Right atrium auricular region (tissue), 2 donors: Measurements from ENCODE around the gene OR10A5. TPM values are rescaled to one million over a fixed set of nuclear protein-coding genes. Genes with fewer than 3 reads are reported as not detected.

ENCODE experiments used
- DNase-seq: peaks from one replicate; pipeline ENCODE4 v3.0.0-alpha.2; 2019; ENCODE audit warnings: low spot score
- H3K27ac ChIP-seq, 2 donors: fragments of 200-600 bp; sonication (generic); 1 replicate in 1 of 2; 2 replicates in 1 of 2; pipeline ENCODE4 v1.5.1; 2016 to 2019
- H3K27me3 ChIP-seq, 2 donors: fragments of 200-600 bp; sonication (generic); one replicate each; pipeline versions ENCODE4 v1.5.1 to v1.6.0; 2017 to 2019
- H3K36me3 ChIP-seq: fragments of 200-600 bp; sonication (generic); one replicate; pipeline ENCODE4 v1.5.1; 2016
- H3K4me1 ChIP-seq, 2 donors: fragments of 200-600 bp; sonication (generic); one replicate each; pipeline versions ENCODE4 v1.5.1 to v1.6.0; 2017 to 2019
- H3K4me3 ChIP-seq, 2 donors: fragments of 200-600 bp; sonication (generic); 1 replicate in 1 of 2; 2 replicates in 1 of 2; pipeline ENCODE4 v1.5.1; 2017 to 2019; ENCODE audit warnings: mild to moderate bottlenecking in 1 of 2, moderate library complexity in 1 of 2
- H3K9me3 ChIP-seq, 2 donors: fragments of 200-600 bp; sonication (generic); one replicate each; pipeline ENCODE4 v1.5.1; 2019
- total RNA-seq, 2 donors: library from RNA; depleted of rRNA; stranded (reverse); fragments of >200 nt; gene quantifications; one replicate each; pipeline ENCODE4 v1.1.0, GENCODE V29; 2016
- TF ChIP-seq, protein P1 (sequence below), 2 donors: fragments of 200-600 bp; sonication (generic); IDR thresholded peaks; one replicate each; pipeline ENCODE4 v1.5.1; 2019; ENCODE audit warnings: antibody characterized with exemption in 2 of 2

The OR10A5 gene
- total RNA-seq, 2 donors from 2014 or later = not detected

- Histone ChIP-seq H3K27me3 (no peaks in the 10 kb centered on the region), H3K4me3 (no peak overlapping the region), H3K36me3 (no peaks in the 10 kb centered on the region), H3K9me3 (peaks cover 0 to under 1% of the 10 kb centered on the region in 2 donors), H3K27ac (no peak overlapping the region), H3K4me1 (no peaks in the 10 kb centered on the region)
- no peak for DNase-seq
- TF ChIP-seq, protein P1, sequence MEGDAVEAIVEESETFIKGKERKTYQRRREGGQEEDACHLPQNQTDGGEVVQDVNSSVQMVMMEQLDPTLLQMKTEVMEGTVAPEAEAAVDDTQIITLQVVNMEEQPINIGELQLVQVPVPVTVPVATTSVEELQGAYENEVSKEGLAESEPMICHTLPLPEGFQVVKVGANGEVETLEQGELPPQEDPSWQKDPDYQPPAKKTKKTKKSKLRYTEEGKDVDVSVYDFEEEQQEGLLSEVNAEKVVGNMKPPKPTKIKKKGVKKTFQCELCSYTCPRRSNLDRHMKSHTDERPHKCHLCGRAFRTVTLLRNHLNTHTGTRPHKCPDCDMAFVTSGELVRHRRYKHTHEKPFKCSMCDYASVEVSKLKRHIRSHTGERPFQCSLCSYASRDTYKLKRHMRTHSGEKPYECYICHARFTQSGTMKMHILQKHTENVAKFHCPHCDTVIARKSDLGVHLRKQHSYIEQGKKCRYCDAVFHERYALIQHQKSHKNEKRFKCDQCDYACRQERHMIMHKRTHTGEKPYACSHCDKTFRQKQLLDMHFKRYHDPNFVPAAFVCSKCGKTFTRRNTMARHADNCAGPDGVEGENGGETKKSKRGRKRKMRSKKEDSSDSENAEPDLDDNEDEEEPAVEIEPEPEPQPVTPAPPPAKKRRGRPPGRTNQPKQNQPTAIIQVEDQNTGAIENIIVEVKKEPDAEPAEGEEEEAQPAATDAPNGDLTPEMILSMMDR (IDR thresholded peaks at IDR 0.05) = no peak
Observed at GRCh38 chr11:6894097-6894496, 48.6 kb downstream of the OR10A5 start.

DNA sequence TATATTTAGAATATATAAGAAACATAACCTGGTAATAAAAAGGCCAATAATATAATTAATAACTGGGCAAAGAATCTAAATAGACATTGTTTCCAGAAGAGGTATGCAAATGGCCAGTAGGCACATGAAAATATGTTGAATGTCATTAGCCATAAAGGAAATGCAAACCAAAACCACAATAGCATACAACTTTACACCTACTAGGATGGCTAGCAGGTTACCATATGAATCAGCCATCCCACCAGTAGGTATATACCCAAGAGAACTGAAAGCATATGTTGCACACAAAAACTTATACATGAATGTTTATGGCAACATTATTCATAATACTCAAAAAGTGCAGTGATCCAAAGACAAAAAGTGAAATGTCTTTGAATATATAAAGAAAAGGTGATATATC lies 49.5 kb downstream of the OR10A5 start:
- Histone ChIP-seq H3K4me3 (no peak overlapping the region), H3K27me3 (no peaks in the 10 kb centered on the region), H3K9me3 (no peaks in the 10 kb centered on the region), H3K36me3 (no peaks in the 10 kb centered on the region), H3K4me1 (no peaks in the 10 kb centered on the region), H3K27ac (no peak overlapping the region)
- no peak for DNase-seq
- TF ChIP-seq, protein P1 (IDR thresholded peaks at IDR 0.05) = no peak

Other genes with a start within 250 kb of the OR10A5 start
- gene RRP8, start 242.1 kb upstream of the OR10A5 start, total RNA-seq = 10 to 100 TPM in 1 of 2 donors, 1 to 10 TPM in 1; 9.7 to 12.2 TPM
- gene ILK, start 241.9 kb upstream of the OR10A5 start, total RNA-seq = 100 to 1,000 TPM; 142 to 193 TPM
- 10 to 100 TPM; 26.6 to 54.0 TPM for gene TAF10, start 233.5 kb upstream of the OR10A5 start, total RNA-seq
- 10 to 100 TPM; 48.8 to 83.1 TPM for gene TPP1, start 226.3 kb upstream of the OR10A5 start, total RNA-seq
- gene DCHS1, start 189.9 kb upstream of the OR10A5 start, total RNA-seq = 10 to 100 TPM in 1 of 2 donors, 1 to 10 TPM in 1; 9.3 to 23.0 TPM
- gene MRPL17, start 162.3 kb upstream of the OR10A5 start, total RNA-seq = 10 to 100 TPM; 30.8 to 97.8 TPM
- gene OR2AG2, start 73.7 kb upstream of the OR10A5 start, total RNA-seq = not detected
- gene OR2AG1, start 62.7 kb upstream of the OR10A5 start, total RNA-seq = not detected
- not detected for gene OR6A2, start 46.0 kb upstream of the OR10A5 start, total RNA-seq
- gene OR10A2, start 17.4 kb downstream of the OR10A5 start, total RNA-seq = not detected
- not detected for gene OR10A4, start 30.9 kb downstream of the OR10A5 start, total RNA-seq
- gene OR2D2, start 46.8 kb downstream of the OR10A5 start, total RNA-seq = not detected
- not detected for gene OR2D3, start 75.3 kb downstream of the OR10A5 start, total RNA-seq
- gene ZNF215, start 80.7 kb downstream of the OR10A5 start, total RNA-seq = 1 to 10 TPM in 1 of 2 donors, under 1 TPM in 1; 0.63 to 1.5 TPM
- gene ZNF214, start 174.7 kb downstream of the OR10A5 start, total RNA-seq = 1 to 10 TPM in 1 of 2 donors, under 1 TPM in 1; 0.74 to 1.3 TPM
- not detected for gene NLRP14, start 174.8 kb downstream of the OR10A5 start, total RNA-seq
- not detected for gene RBMXL2, start 243.3 kb downstream of the OR10A5 start, total RNA-seq